BJ (cell line): ENCODE measurements around the gene PDIA5. TPM values are rescaled to one million over a fixed set of nuclear protein-coding genes. Genes with fewer than 3 reads are reported as not detected.

Source experiments
- CTCF ChIA-PET: fragments of 350-600 bp; formaldehyde crosslinking; extraction: SDS; loops from one replicate; lab custom pipeline; 2021; ENCODE audit warnings: antibody characterized with exemption, inconsistent platforms; lab: Yijun Ruan, JAX
- POLR2A ChIA-PET: fragments of 300-600 bp; sonication (Branson Sonifier 250); formaldehyde crosslinking; extraction: SDS; loops from one replicate; lab custom pipeline; 2021; ENCODE audit warnings: antibody characterized with exemption; lab: Charles Lee
- DNase-seq: peaks from one replicate; pipeline ENCODE4 v3.0.0-alpha.2; 2011; ENCODE audit warnings: low read depth
- H3K27me3 ChIP-seq: 2 replicates; pipeline ENCODE4 v1.6.0; 2011; ENCODE audit warnings: low read length; ENCODE audit not compliant: control insufficient read depth, insufficient read depth
- H3K36me3 ChIP-seq: 2 replicates; pipeline ENCODE4 v1.5.1; 2011; ENCODE audit warnings: low read length; ENCODE audit not compliant: control insufficient read depth, insufficient read depth
- H3K4me3 ChIP-seq: 2 replicates; pipeline ENCODE4 v1.5.1; 2011; ENCODE audit warnings: low read depth, mild to moderate bottlenecking, control low read depth, low read length
- CTCF ChIP-seq: IDR thresholded peaks from 2 replicates; pipeline ENCODE4 v1.5.1; 2011; ENCODE audit warnings: low read depth, mild to moderate bottlenecking, control low read depth, inconsistent platforms, low read length, moderate library complexity; ENCODE audit not compliant: insufficient read depth
- polyA plus RNA-seq: library from polyadenylated mRNA; depleted of rRNA; stranded (reverse); fragments of >200 nt; gene quantifications from 2 replicates; pipeline ENCODE4 v1.2.3, GENCODE V29; 2011

The PDIA5 gene
- polyA plus RNA-seq, 1 experiment = 47.3 TPM

GRCh38 chr3:123063034-123063433 lies 3.8 kb upstream of the PDIA5 start:
- no peaks in the 10 kb centered on the region for H3K36me3 ChIP-seq
- no peak for TF ChIP-seq CTCF
- H3K27me3 ChIP-seq = peaks cover 6% of the 10 kb centered on the region
- H3K4me3 ChIP-seq = no peak overlapping the region
- DNase-seq = no peak
- ChIA-PET CTCF (no interaction called here), POLR2A (no interaction called here)

- Histone ChIP-seq H3K4me3 (no peak overlapping the region), H3K27me3 (peaks cover 6% of the 10 kb centered on the region), H3K36me3 (no peaks in the 10 kb centered on the region)
- DNase-seq = no peak
- TF ChIP-seq CTCF = no peak
- ChIA-PET CTCF (no interaction called here), POLR2A (no interaction called here)
Measured at GRCh38 chr3:123064506-123064905, 2.3 kb upstream of the PDIA5 start.

- ChIA-PET POLR2A (no interaction called here), CTCF (no interaction called here)
- no peak for TF ChIP-seq CTCF
- H3K4me3 ChIP-seq = no peak overlapping the region
- DNase-seq = no peak
- H3K36me3 ChIP-seq = no peaks in the 10 kb centered on the region
- peaks cover 6% of the 10 kb centered on the region for H3K27me3 ChIP-seq
Measured at GRCh38 chr3:123064914-123065313, 1.9 kb upstream of the PDIA5 start.

GRCh38 chr3:123066599-123066895 lies 278 bp upstream of the PDIA5 start:
- CTCF ChIA-PET = interaction anchor here (1.9 to 2.2 kb wide), 2 partner anchors 10 to 15 kb away, joined by 7 to 8 read pairs; no protein-coding TSS in a partner anchor
- Histone ChIP-seq H3K27me3 (peaks cover 2% of the 10 kb centered on the region), H3K4me3 (peak overlapping the region; percentile 90), H3K36me3 (no peaks in the 10 kb centered on the region)
- no peak for DNase-seq
- no peak for TF ChIP-seq CTCF
- POLR2A ChIA-PET = interaction anchor here (0.6 kb wide), 2 partner anchors 23 to 1144 kb away, joined by 5 to 12 read pairs; no protein-coding TSS in a partner anchor

GRCh38 chr3:123067689-123068600 lies 1.1 kb downstream of the PDIA5 start:
- 0 out of 2 replicates have a peak, but pooled peaks have one; percentile 4 for TF ChIP-seq CTCF
- H3K36me3 ChIP-seq = no peaks in the 10 kb centered on the region
- H3K4me3 ChIP-seq = peak overlapping the region; percentile 90
- no peaks in the 10 kb centered on the region for H3K27me3 ChIP-seq
- ChIA-PET CTCF (interaction anchor here (0.9 to 2.2 kb wide), 4 partner anchors 9 to 40 kb away, joined by 3 to 8 read pairs (median 6); partner anchors contain the start of gene SEMA5B), POLR2A (interaction anchor here (0.5 kb wide), 1 partner anchor 9 kb away, joined by 3 read pairs; no protein-coding TSS in a partner anchor)
- DNase-seq = no peak
